GM12878 (cell line): ENCODE data around the gene LRRC61. TPM values are rescaled to one million over a fixed set of nuclear protein-coding genes. Genes with fewer than 3 reads are reported as not detected.
"Not testable (repeated sequence)": the region's sequence is repeated elsewhere in the genome, so short reads cannot be mapped to it uniquely, and the experiment has no call there.

ENCODE experiments used
- ATAC-seq: fragments of 200-7000 bp; cut with Tn5 transposase; 3 replicates; pipeline ENCODE4 v1.9.1; 2020; ENCODE audit warnings: mild to moderate bottlenecking, moderate library complexity
- BruUV-seq: library from RNA; stranded (reverse); fragments of 400-500 nt; replicated peaks from 2 replicates; lab custom pipeline; 2021; lab: Mats Ljungman, UMichigan
- CTCF ChIA-PET: fragments of 300-600 bp; sonication (Branson Sonifier 250); formaldehyde crosslinking; extraction: SDS; loops from one replicate; lab custom pipeline; 2021; ENCODE audit warnings: inconsistent platforms; lab: Yijun Ruan, JAX
- POLR2A ChIA-PET: fragments of 350-600 bp; formaldehyde crosslinking; extraction: SDS; loops from one replicate; lab custom pipeline; 2021; ENCODE audit warnings: inconsistent platforms; lab: Charles Lee
- RAD21 ChIA-PET: fragments of 300-600 bp; sonication (Branson Sonifier 250); formaldehyde crosslinking; loops from one replicate; lab custom pipeline; 2023; ENCODE audit warnings: antibody characterized with exemption; ENCODE audit not compliant: unreplicated experiment; lab: Charles Lee
- SMC1A ChIA-PET: fragments of 300-600 bp; sonication (Branson Sonifier 250); formaldehyde crosslinking; loops from one replicate; lab custom pipeline; 2023; ENCODE audit not compliant: unreplicated experiment, uncharacterized antibody; lab: Charles Lee
- DNase-seq: peaks from one replicate; pipeline ENCODE4 v3.0.0-alpha.2; 2011; ENCODE audit warnings: low read depth, low spot score
- FAIRE-seq: peaks from 3 replicates; lab custom pipeline; 2011; peaks lifted over from hg19 to GRCh38; lab: Jason Lieb, UNC
- H2AFZ ChIP-seq: 2 replicates; pipeline ENCODE4 v1.6.0; 2011; ENCODE audit warnings: low read depth, low read length, control low read depth; ENCODE audit not compliant: control insufficient read depth
- H3K27ac ChIP-seq: 2 replicates; pipeline ENCODE4 v1.5.1; 2011; ENCODE audit warnings: control low read depth; ENCODE audit not compliant: control insufficient read depth, insufficient read depth
- H3K27me3 ChIP-seq, 2 experiments: replicated peaks in 1 of 2; 2 replicates each; pipeline versions ENCODE4 v1.6.0 to v1.6.1; 2011; ENCODE audit warnings: low read length in 1 of 2; ENCODE audit not compliant: control insufficient read depth in 2 of 2, insufficient read depth in 2 of 2
- H3K36me3 ChIP-seq, 2 experiments: 2 replicates each; pipeline ENCODE4 v1.5.1; 2011; ENCODE audit warnings: low read length in 1 of 2; ENCODE audit not compliant: control insufficient read depth in 2 of 2, insufficient read depth in 2 of 2
- H3K4me1 ChIP-seq: 2 replicates; pipeline ENCODE4 v1.6.1; 2011; ENCODE audit warnings: mild to moderate bottlenecking, low read length, moderate library complexity, mixed read lengths; ENCODE audit not compliant: control insufficient read depth, insufficient read depth
- H3K4me2 ChIP-seq: 2 replicates; pipeline ENCODE4 v1.6.0; 2011; ENCODE audit warnings: control low read depth; ENCODE audit not compliant: control insufficient read depth, insufficient read depth
- H3K4me3 ChIP-seq: fragments of 200-600 bp; sonication (generic); 2 replicates; pipeline ENCODE4 v1.5.1; 2016
- H3K79me2 ChIP-seq: 2 replicates; pipeline ENCODE4 v1.6.0; 2011; ENCODE audit warnings: low read length; ENCODE audit not compliant: control insufficient read depth, insufficient read depth
- H3K9ac ChIP-seq: 2 replicates; pipeline ENCODE4 v1.8.0; 2011; ENCODE audit warnings: low read length, control low read depth, mixed read lengths; ENCODE audit not compliant: control insufficient read depth, insufficient read depth
- H3K9me3 ChIP-seq: replicated peaks from 3 replicates; pipeline ENCODE4 v1.5.1; 2011; ENCODE audit warnings: mild to moderate bottlenecking, low read length; ENCODE audit not compliant: control insufficient read depth, insufficient read depth
- H4K20me1 ChIP-seq: 2 replicates; pipeline ENCODE4 v1.6.0; 2011; ENCODE audit not compliant: control insufficient read depth, insufficient read depth
- CTCF ChIP-seq, 3 experiments: IDR thresholded peaks in 2 of 3; conservative IDR thresholded peaks in 1 of 3; 2 replicates each; pipeline ENCODE4 v1.5.1; 2011; ENCODE audit warnings: low read depth in 3 of 3, low read length in 3 of 3, mild to moderate bottlenecking in 3 of 3, control low read depth in 2 of 3, moderate library complexity in 2 of 3, inconsistent platforms in 1 of 3, mixed read lengths in 1 of 3; ENCODE audit not compliant: control insufficient read depth in 2 of 3, insufficient read depth in 1 of 3; ENCODE audit errors: extremely low read depth in 1 of 3
- RAD21 ChIP-seq: IDR thresholded peaks from 2 replicates; pipeline ENCODE4 v1.6.1; 2011; ENCODE audit warnings: mild to moderate bottlenecking, low read depth, low read length, moderate library complexity; ENCODE audit not compliant: insufficient read depth
- SMC3 ChIP-seq: IDR thresholded peaks from 2 replicates; pipeline ENCODE4 v1.6.1; 2011; ENCODE audit warnings: low read length, improper control_type of control experiment, borderline replicate concordance
- WGBS: methylation state at CpG from one replicate; pipeline ENCODE4 v1.1.6; 2016; ENCODE audit warnings: low lambda C conversion rate; ENCODE audit not compliant: insufficient replicate concordance, insufficient coverage; ENCODE audit errors: missing lambda C conversion rate; 5-methylcytosine and 5-hydroxymethylcytosine counted together
- in situ Hi-C: fragments of 300-500 bp; cut with MboI; formaldehyde crosslinking; loops from 9 replicates; pipeline ENCODE4 v1.14.3; 2018; ENCODE audit warnings: mixed read lengths
- intact Hi-C: fragments of 100-400 bp; cut with micrococcal nuclease; formaldehyde crosslinking; loops from one replicate; pipeline ENCODE4 v1.14.2; 2022; ENCODE audit not compliant: unreplicated experiment
- polyA plus RNA-seq, 11 experiments: library from polyadenylated mRNA; depleted of rRNA in 4 of 11; unstranded in 6 of 11; stranded (reverse) in 5 of 11; fragments of >200 nt; fragmentation: Nextera tagmentation in 4 of 11; fragmentation: Illumina TruSeq in 1 of 11; extraction: Ambion mirVana in 4 of 11; extraction: Trizol in 1 of 11; gene quantifications; 1 replicate in 1 of 11; 2 replicates in 10 of 11; pipeline versions ENCODE4 v1.2.1 to v1.2.3, GENCODE V29; 2011 to 2016; ENCODE audit warnings: inconsistent platforms in 2 of 11, missing spikeins in 2 of 11, low read depth in 1 of 11
- total RNA-seq, 4 experiments: library from RNA; depleted of rRNA in 3 of 4; stranded (reverse); fragments of >200 nt in 3 of 4; fragmentation: Illumina TruSeq in 1 of 4; extraction: Trizol in 1 of 4; gene quantifications; 2 replicates each; pipeline versions ENCODE4 v1.2.1 to v1.2.3, GENCODE V29; 2013 to 2021

The LRRC61 gene
- total and polyA plus RNA-seq, 10 of the 15 experiments (the other 5 are each of a cell fraction or from before 2014, with no cell fraction given) = 1.4 to 54.2 (median 21.8) TPM

- BruUV-seq, H3K4me1 ChIP-seq, H3K9ac ChIP-seq, H3K4me3 ChIP-seq, DNase-seq, H3K4me2 ChIP-seq, H3K27me3 ChIP-seq, POLR2A ChIA-PET, H3K27ac ChIP-seq, H3K36me3 ChIP-seq, H4K20me1 ChIP-seq, H2AFZ ChIP-seq, in situ Hi-C loops, H3K79me2 ChIP-seq, H3K9me3 ChIP-seq: not testable (repeated sequence)
- SMC1A ChIA-PET = interaction anchor here (0.7 to 1.3 kb wide), 3 partner anchors 69 to 483 kb away, joined by 3 read pairs; no protein-coding TSS in a partner anchor
- RAD21 ChIA-PET = interaction anchor here (1.7 kb wide), 1 partner anchor 136 kb away, joined by 3 read pairs; no protein-coding TSS in a partner anchor
- 48% methylated on average over 15 of the region's 16 CpGs for WGBS
- intact Hi-C loops = loop anchor here (1.0 to 2.0 kb wide), 2 partner anchors 135 to 471 kb away; no protein-coding TSS in a partner anchor
- CTCF ChIA-PET = interaction anchor here (0.7 to 2.5 kb wide), 10 partner anchors 63 to 473 kb away, joined by 3 to 15 read pairs (median 3); no protein-coding TSS in a partner anchor
- peak; percentile 97 for ATAC-seq
- peak; percentile 56 for FAIRE-seq
- TF ChIP-seq SMC3 (peak; percentile 26; the same call in 1 of the 2 replicates), RAD21 (peak; percentile 42; the same call in 1 of the 2 replicates), CTCF (IDR thresholded peaks at IDR 0.05 in 2 of 3, conservative IDR thresholded peaks at IDR 0.05 in 1 of 3; ENCODE audit: control insufficient read depth in 2 of 3, extremely low read depth in 1 of 3, insufficient read depth in 1 of 3, low read depth in 3 of 3, low read length in 3 of 3) (peak; percentile 39 to 47 (median 46); a peak in 4 of 6 replicates)
These were observed 37.1 kb upstream of the LRRC61 start for GRCh38 chr7:150285849-150286754.

- CTCF ChIA-PET = interaction anchor here (1.3 to 1.4 kb wide), 2 partner anchors 67 to 471 kb away, joined by 3 read pairs; no protein-coding TSS in a partner anchor
- H3K4me1 ChIP-seq, SMC1A ChIA-PET, H3K36me3 ChIP-seq, POLR2A ChIA-PET, DNase-seq, H3K4me3 ChIP-seq, H3K27ac ChIP-seq, ATAC-seq, RAD21 ChIA-PET, H3K79me2 ChIP-seq, H3K9ac ChIP-seq, in situ Hi-C loops, H4K20me1 ChIP-seq, H2AFZ ChIP-seq, FAIRE-seq, H3K4me2 ChIP-seq, H3K9me3 ChIP-seq, BruUV-seq, H3K27me3 ChIP-seq: not testable (repeated sequence)
- intact Hi-C loops = loop anchor here (2.0 kb wide), 1 partner anchor 469 kb away; no protein-coding TSS in a partner anchor
- 95% methylated on average over 7 of the region's 7 CpGs for WGBS
These were observed 35.3 kb upstream of the LRRC61 start for GRCh38 chr7:150287815-150288214.

GRCh38 chr7:150288816-150289215, 34.3 kb upstream of the LRRC61 start:
- WGBS = 98% methylated on average over 5 of the region's 6 CpGs
- intact Hi-C loops, FAIRE-seq, H3K9ac ChIP-seq, H3K4me1 ChIP-seq, H3K36me3 ChIP-seq, BruUV-seq, H3K4me2 ChIP-seq, H3K27ac ChIP-seq, H3K4me3 ChIP-seq, H3K27me3 ChIP-seq, H3K9me3 ChIP-seq, SMC1A ChIA-PET, DNase-seq, in situ Hi-C loops, H4K20me1 ChIP-seq, H3K79me2 ChIP-seq, RAD21 ChIA-PET, H2AFZ ChIP-seq, ATAC-seq: not testable (repeated sequence)
- ChIA-PET POLR2A (interaction anchor here (0.6 kb wide), 1 partner anchor 127 kb away, joined by 3 read pairs; no protein-coding TSS in a partner anchor), CTCF (interaction anchor here (1.3 kb wide), 1 partner anchor 66 kb away, joined by 3 read pairs; no protein-coding TSS in a partner anchor)
